MV-4-11 (cell line): ENCODE data around the gene DNAJB7.
A peak's percentile ranks its signal among the peaks of the same experiment; 100 is the strongest.
"Not testable (repeated sequence)": the region's sequence is repeated elsewhere in the genome, so short reads cannot be mapped to it uniquely, and the experiment has no call there.

Experiments used
- DNase-seq: peaks from one replicate; lab custom pipeline; 2025; lab: John Stamatoyannopoulos, UW

DNAJB7 gene

DNA sequence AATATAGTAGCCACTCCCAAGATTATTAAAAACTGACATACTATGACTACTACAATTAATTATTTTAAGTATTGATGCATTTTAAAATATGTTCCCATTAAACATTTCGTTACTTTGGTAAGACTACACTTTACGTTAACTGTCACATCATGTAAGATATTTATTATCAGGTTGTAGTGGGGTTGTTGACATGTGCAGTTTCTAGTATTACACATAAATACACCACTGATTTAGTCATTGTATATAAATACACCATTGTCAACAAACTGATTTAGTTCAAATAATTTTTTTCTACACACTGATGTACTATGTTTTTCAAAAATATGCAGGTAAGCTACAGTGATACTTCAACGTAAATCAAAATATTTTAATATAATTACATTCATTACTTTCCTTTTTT, 17.0 kb downstream of the DNAJB7 start:
- DNase-seq = no peak

DNA sequence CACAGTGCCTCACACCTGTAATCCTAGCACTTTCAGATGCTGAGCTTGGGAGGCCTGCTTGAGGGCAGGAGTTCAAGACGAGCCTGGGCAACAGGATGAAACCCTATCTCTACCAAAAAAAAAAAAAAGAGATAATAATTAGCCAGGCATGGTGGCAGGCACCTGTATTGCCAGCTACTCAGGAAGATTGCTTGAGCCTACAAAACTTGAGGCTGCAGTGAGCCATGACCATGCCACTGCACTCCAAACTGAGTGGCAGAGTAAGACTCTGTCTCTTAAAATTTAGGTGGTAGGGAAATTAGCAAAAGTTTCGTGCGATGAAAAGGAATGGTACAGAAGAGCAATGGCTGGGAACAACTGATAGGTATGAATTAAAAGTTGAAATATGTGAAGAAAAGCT, 23.4 kb downstream of the DNAJB7 start:
- DNase-seq = no peak

DNA sequence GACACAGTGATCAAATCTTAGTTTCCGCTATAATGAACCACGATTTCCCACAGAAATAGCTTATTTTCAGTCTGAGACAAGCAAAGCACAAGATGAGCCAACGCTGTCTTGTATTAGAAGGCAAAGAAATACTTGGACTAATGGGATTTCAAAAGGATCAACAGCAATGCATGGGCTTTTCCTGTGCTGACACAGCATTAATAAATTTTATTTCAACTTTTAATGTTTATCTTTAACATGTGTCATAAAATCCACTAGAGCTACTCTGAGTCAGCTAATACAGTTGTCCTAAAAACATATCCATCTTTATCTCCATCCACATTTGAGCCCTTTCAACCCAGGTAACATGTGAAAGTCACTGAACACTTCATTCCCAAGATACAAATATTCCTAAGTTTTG, 27.3 kb downstream of the DNAJB7 start:
- DNase-seq = no peak

DNA sequence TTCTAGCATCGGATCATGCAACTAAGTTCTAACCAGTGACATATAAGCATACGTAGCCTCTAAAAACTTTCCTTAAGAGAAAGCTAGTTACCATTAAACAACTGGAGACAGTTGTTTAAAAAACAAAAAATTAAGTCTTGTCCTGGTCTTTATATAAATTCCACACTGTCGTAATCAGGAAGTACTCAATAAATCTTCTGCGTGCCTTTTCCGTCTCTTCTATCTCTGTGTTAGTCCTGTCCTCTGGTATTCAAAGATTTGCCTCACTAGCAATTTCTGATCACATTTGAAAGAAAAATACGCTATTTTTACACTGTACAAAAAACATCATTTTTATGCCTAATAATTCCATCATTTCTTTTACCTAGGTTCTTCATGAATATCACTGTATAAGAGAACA, 32.8 kb downstream of the DNAJB7 start:
- no peak for DNase-seq

DNA sequence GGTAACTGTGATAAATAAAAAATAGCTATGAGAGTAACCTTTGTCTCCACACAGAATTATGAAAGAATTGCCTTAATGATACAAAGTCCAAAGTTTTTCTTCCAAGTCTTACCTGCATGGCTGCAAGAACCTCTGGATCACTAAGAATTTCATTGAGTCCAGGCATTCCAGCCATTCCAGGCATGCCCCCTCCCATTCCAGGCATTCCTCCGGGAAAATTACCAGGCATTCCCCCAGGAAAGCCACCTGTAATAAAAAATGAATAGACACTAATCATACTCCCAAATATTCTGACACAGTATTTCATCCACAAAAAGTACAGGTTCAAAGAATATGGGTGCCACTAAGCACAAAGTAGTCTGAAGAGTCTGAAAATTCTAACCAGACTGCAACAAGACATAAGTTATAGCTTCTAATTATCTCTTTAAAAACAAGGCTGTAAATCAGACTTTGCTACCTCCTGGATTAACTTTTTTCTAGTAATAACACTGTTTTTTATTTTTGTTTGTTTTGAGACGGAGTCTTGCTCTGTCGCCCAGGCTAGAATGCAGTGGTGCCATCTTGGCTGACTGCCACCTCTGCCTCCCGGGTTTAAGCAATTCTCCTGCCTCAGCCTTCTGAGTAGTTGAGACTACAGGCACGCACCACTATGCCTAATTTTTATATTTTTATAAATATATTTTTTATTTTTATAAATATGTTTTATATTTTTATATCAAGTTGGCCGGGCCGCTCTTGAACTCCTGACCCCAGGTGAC, 34.8 kb downstream of the DNAJB7 start:
- no peak for DNase-seq

DNA sequence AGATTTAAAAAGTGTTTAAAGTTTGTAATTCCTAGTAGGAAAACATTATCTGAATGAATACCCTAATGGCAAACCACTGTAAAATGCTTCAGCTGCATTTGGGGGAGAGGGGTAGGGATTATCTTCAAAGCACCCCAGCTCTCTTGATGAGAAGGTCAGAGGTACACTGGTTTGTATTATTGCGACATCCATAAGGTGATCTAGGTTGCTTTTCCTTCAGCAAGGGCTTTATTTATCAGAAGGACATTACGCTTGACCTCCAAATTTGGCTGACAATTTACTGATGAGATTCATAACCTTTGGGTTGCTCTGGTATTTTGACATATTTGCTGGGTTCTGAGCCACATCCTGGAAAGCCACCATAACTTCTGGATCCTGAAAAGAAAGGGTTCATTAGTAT, 35.6 kb downstream of the DNAJB7 start:
- not testable (repeated sequence) for DNase-seq

DNA sequence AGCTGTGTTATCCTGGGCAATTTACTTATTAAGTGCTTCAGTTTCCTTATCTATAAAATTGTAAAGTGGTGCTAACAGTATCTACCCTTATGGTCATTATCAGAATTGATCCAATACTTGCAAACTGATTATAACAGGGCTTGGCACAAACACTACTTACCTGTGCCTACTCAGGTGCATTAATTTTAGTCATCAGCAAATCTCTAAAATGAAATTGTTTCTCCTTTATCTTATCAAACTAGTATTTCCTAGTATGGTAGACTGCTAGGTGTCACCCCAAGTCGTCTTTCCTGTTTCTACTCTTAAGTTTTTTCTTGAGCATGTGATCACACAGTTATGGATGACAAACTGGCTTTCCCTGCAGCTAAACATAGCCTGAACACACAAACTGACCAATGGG, 38.5 kb downstream of the DNAJB7 start:
- no peak for DNase-seq

DNA sequence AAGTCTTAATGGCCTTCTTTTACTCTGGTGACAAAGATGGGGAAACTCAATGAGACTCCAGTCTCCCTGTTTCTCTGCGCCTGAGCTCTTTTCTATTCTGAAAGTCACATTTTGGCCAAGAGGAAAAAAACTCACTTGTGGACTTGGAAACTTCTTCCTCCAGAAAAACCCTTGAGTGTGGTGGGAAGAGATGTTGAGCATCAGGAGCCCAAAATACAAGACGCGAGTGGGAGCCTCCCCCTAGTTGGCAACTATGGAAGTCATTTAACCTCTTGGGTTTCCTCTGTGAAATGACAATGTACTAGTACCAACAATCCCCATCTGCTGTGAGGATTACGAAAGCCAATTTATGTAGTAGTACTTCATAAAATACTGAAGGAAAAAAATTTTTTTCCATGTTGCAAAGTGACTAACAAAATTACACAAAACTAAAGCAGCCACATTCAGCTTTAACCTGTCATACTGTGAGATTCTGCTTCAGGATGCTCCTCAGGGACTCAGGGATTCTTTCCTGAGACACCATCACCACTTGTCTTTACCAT, 42.2 kb downstream of the DNAJB7 start:
- peak; percentile 52 for DNase-seq

DNA sequence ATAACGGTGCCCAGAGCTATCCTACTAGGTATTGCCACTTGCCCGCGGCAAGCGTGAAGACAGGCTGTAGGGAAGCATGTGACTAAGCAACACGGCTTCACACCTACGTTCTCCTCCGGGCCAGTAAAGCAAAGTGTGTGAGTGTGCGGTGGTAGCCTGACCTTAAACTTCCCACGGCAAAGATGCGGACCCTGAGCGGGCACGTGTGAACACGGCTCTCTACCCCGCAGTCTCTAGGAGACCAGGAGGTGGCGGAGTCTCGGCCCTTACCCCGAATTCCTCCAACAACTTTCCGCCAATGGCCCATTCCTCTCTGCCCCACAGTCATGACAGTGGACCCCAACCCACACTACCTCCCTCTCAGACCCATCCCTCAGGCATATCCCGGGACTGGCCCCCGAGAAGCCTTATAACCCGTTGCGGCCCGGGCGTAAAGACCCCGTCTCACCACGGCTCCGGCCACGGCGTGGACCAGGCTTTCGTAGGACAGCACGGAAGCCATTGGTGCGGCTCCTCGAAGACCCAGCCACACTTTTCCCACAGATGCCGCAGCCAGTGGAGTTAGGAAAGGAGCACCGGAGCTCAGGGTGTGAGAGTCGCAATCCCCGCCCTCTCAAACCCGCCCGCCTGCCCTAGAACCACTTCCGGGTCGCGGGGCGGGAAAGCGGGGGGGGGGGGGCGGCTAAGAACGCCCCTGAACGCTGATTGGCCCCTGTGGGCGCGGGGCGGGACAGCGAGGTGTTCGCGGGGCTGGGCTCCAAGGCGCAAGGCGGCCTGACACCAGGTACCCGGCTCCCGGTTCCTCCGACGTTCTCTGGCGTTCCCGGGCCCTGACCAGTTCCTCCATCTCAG, 42.9 kb downstream of the DNAJB7 start, which contains the start of gene SLC25A17:
TSS of gene SLC25A17 (minus strand) at position 600 of the 852 bp plus-strand sequence. CDS start at position 502, 98 bp downstream.
- DNase-seq = peak; percentile 76

DNA sequence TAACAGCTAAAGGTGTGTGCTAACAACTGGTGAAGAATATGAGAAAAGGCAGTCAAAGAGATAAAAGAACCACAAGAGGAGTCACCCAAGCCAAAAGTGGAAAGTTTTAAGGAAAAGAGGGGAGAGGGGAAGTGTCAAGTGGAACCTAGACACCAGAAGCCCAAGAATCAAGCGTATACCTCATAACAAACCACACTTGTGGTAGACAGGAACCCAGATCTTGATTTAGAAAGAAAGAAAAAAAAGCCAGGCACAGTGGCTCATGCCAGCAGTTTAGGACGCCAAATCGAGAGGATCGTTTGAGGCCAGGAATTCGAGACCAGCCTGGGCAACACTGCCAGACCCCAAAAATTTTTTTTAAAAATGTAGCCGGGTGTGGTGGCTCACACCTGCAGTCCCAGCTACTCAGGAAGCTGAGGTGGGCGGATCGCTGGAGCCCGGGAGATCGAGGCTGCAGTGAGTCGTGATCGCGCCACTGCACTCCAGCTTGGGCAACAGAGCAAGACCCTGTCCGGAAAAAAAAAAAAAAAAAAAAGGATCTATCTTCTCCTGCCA, 43.6 kb downstream of the DNAJB7 start:
- no peak for DNase-seq

DNA sequence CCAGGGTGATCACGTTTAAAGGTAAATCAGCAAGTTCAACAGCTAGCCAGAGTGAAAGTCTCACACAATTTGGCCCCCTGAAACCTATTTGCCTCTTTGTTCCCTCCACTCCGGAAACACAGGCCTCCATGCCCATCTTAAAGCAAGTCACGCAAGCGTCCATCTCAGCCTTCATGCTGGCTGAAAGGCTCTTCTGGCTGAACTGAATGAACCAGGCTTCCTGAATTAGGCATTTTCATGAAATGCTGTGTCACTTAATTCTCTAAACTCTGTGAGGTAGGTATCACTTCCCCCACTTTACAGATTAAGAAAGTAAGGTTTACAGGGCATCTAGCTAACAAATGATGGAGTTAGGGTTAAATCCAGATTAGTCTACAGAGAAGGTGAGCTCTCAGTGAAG, 44.2 kb downstream of the DNAJB7 start:
- peak; percentile 16 for DNase-seq

DNA sequence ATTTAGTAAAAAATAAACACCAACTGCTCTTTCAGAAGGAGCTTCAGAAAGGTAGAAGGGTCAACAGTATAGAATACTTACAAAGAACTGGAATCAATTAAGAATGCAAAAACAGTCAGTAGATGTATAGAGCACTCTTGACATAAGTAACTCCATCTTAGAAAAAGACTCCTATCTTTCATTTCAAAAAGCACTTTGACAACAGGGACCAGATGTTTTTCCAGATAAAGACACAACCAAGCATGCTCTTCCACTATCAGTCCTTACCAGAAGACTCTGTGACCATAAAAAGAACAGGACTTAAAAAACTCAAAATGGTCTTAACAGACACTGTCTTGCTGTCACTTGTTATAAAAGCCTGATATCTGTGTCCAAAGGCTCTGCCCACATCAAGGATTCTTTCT, 48.0 kb downstream of the DNAJB7 start:
- no peak for DNase-seq
